H1 (cell line): ENCODE measurements around the gene MRPL32. TPM values are rescaled to one million over a fixed set of nuclear protein-coding genes. Genes with fewer than 3 reads are reported as not detected.
A peak's percentile ranks its signal among the peaks of the same experiment; 100 is the strongest.

ENCODE experiments used
- CTCF ChIA-PET: fragments of 300-600 bp; sonication (Branson Sonifier 250); formaldehyde crosslinking; loops from one replicate; lab custom pipeline; 2021; ENCODE audit not compliant: partially characterized antibody; lab: Charles Lee
- POLR2A ChIA-PET: fragments of 300-600 bp; sonication (Branson Sonifier 250); formaldehyde crosslinking; loops from one replicate; lab custom pipeline; 2021; ENCODE audit warnings: inconsistent platforms; ENCODE audit not compliant: partially characterized antibody; lab: Charles Lee
- DNase-seq, 2 experiments: peaks; one replicate each; pipeline versions ENCODE4 v3.0.0 to v3.0.0-alpha.2; 2010 to 2022; ENCODE audit warnings: low spot score in 2 of 2, low read depth in 1 of 2, mixed read lengths in 1 of 2
- FAIRE-seq: peaks from 2 replicates; lab custom pipeline; 2011; peaks lifted over from hg19 to GRCh38; lab: Jason Lieb, UNC
- H2AFZ ChIP-seq: 2 replicates; pipeline ENCODE4 v1.8.1; 2012; ENCODE audit warnings: low read length, inconsistent platforms
- H2AK5ac ChIP-seq: 2 replicates; pipeline ENCODE4 v1.6.1; 2013; ENCODE audit warnings: low read depth, low read length
- H2BK120ac ChIP-seq: replicated peaks from 2 replicates; pipeline ENCODE3; 2013; ENCODE audit warnings: low read depth, low read length, inconsistent platforms
- H2BK12ac ChIP-seq: 2 replicates; pipeline ENCODE4 v1.6.1; 2013; ENCODE audit warnings: low read depth, low read length
- H2BK15ac ChIP-seq: 2 replicates; pipeline ENCODE4 v1.6.1; 2013; ENCODE audit warnings: low read length
- H2BK20ac ChIP-seq: 2 replicates; pipeline ENCODE4 v1.6.1; 2013; ENCODE audit warnings: low read length
- H2BK5ac ChIP-seq: 2 replicates; pipeline ENCODE4 v1.6.1; 2013; ENCODE audit warnings: low read depth, low read length
- H3K14ac ChIP-seq: 2 replicates; pipeline ENCODE4 v1.6.1; 2013; ENCODE audit warnings: inconsistent platforms; ENCODE audit not compliant: insufficient read length
- H3K18ac ChIP-seq: 2 replicates; pipeline ENCODE4 v1.6.1; 2013; ENCODE audit warnings: low read length; ENCODE audit errors: extremely low read depth
- H3K23ac ChIP-seq: 2 replicates; pipeline ENCODE4 v1.6.1; 2013; ENCODE audit warnings: inconsistent platforms; ENCODE audit not compliant: insufficient read length
- H3K23me2 ChIP-seq: 2 replicates; pipeline ENCODE4 v1.6.1; 2013; ENCODE audit warnings: low read depth, low read length
- H3K27ac ChIP-seq: 2 replicates; pipeline ENCODE4 v1.6.1; 2011; ENCODE audit warnings: low read depth, low read length, inconsistent platforms
- H3K27me3 ChIP-seq, 4 experiments: replicated peaks in 1 of 4; 1 replicate in 1 of 4; 2 replicates in 3 of 4; pipeline versions ENCODE4 v1.6.1 to v1.8.1; 2011 to 2013; ENCODE audit warnings: low read length in 3 of 4, mild to moderate bottlenecking in 3 of 4, inconsistent platforms in 2 of 4, mixed read lengths in 2 of 4, moderate library complexity in 1 of 4; ENCODE audit not compliant: control insufficient read depth in 3 of 4, insufficient read depth in 3 of 4; ENCODE audit errors: extremely low read depth in 1 of 4
- H3K36me3 ChIP-seq, 4 experiments: 2 replicates each; pipeline versions ENCODE4 v1.6.1 to v1.8.1; 2011 to 2013; ENCODE audit warnings: mild to moderate bottlenecking in 4 of 4, low read length in 3 of 4, moderate library complexity in 2 of 4, control low read depth in 1 of 4, inconsistent platforms in 1 of 4; ENCODE audit not compliant: insufficient read depth in 4 of 4, control insufficient read depth in 2 of 4
- H3K4ac ChIP-seq: replicated peaks from 2 replicates; pipeline ENCODE3; 2013; ENCODE audit warnings: low read length, low read depth, mixed read lengths, inconsistent platforms; ENCODE audit not compliant: insufficient read length
- H3K4me1 ChIP-seq, 4 experiments: replicated peaks in 1 of 4; 1 replicate in 1 of 4; 2 replicates in 3 of 4; pipeline versions ENCODE4 v1.6.1 to v1.8.1; 2011 to 2013; ENCODE audit warnings: low read length in 3 of 4, inconsistent platforms in 2 of 4, mixed read lengths in 1 of 4; ENCODE audit not compliant: insufficient read depth in 4 of 4, control insufficient read depth in 3 of 4
- H3K4me2 ChIP-seq, 2 experiments: 2 replicates each; pipeline versions ENCODE4 v1.6.1 to v1.8.1; 2011 to 2013; ENCODE audit warnings: low read depth in 2 of 2, low read length in 2 of 2, control low read depth in 1 of 2, inconsistent platforms in 1 of 2, mild to moderate bottlenecking in 1 of 2; ENCODE audit not compliant: insufficient read depth in 1 of 2
- H3K4me3 ChIP-seq, 4 experiments: fragments of 200-600, 300-600 bp in 1 of 4; sonication (generic), shearing (Covaris generic), sonication (Bioruptor Twin) in 1 of 4; 2 replicates each; pipeline versions ENCODE4 v1.5.1 to v1.8.1; 2011 to 2016; ENCODE audit warnings: low read length in 4 of 4, low read depth in 3 of 4, control low read depth in 2 of 4, inconsistent platforms in 2 of 4, mild to moderate bottlenecking in 2 of 4, mixed read lengths in 1 of 4, moderate library complexity in 1 of 4; ENCODE audit not compliant: insufficient read depth in 2 of 4; ENCODE audit errors: extremely low read depth in 1 of 4
- H3K56ac ChIP-seq: replicated peaks from 2 replicates; pipeline ENCODE3; 2013; ENCODE audit warnings: low read depth, mild to moderate bottlenecking, mixed read lengths, low read length, inconsistent platforms; ENCODE audit not compliant: insufficient read length
- H3K79me1 ChIP-seq: 2 replicates; pipeline ENCODE4 v1.6.1; 2013; ENCODE audit warnings: low read depth, low read length, control low read depth
- H3K79me2 ChIP-seq, 2 experiments: 2 replicates each; pipeline versions ENCODE4 v1.6.1 to v1.8.1; 2012 to 2013; ENCODE audit warnings: low read length in 2 of 2, mild to moderate bottlenecking in 2 of 2, inconsistent platforms in 1 of 2; ENCODE audit not compliant: insufficient read depth in 2 of 2, control insufficient read depth in 1 of 2
- H3K9ac ChIP-seq, 4 experiments: replicated peaks in 1 of 4; 1 replicate in 1 of 4; 2 replicates in 3 of 4; pipeline versions ENCODE4 v1.6.1 to v1.8.1; 2011 to 2013; ENCODE audit warnings: low read depth in 3 of 4, low read length in 3 of 4, control low read depth in 2 of 4, mild to moderate bottlenecking in 2 of 4, moderate library complexity in 2 of 4, inconsistent platforms in 1 of 4; ENCODE audit errors: extremely low read depth in 1 of 4
- H3K9me3 ChIP-seq, 2 experiments: 2 replicates each; pipeline versions ENCODE4 v1.6.1 to v1.8.1; 2012 to 2013; ENCODE audit warnings: mild to moderate bottlenecking in 2 of 2, moderate library complexity in 2 of 2, control low read depth in 1 of 2, inconsistent platforms in 1 of 2, low read depth in 1 of 2, low read length in 1 of 2, mixed read lengths in 1 of 2; ENCODE audit not compliant: insufficient read depth in 2 of 2
- H4K20me1 ChIP-seq, 2 experiments: replicated peaks in 1 of 2; 2 replicates each; pipeline versions ENCODE3 to v1.8.1; 2011 to 2013; ENCODE audit warnings: inconsistent platforms in 2 of 2, low read length in 2 of 2, mild to moderate bottlenecking in 1 of 2; ENCODE audit not compliant: insufficient read depth in 2 of 2, control insufficient read depth in 1 of 2
- H4K5ac ChIP-seq: 2 replicates; pipeline ENCODE4 v1.6.1; 2013; ENCODE audit warnings: low read length, low read depth, mixed read lengths, inconsistent platforms; ENCODE audit not compliant: insufficient read length
- H4K8ac ChIP-seq: 2 replicates; pipeline ENCODE4 v1.8.0; 2013; ENCODE audit warnings: mild to moderate bottlenecking, moderate library complexity, low read length, inconsistent platforms; ENCODE audit not compliant: insufficient read depth; ENCODE audit errors: extremely low read depth
- H4K91ac ChIP-seq: replicated peaks from 2 replicates; pipeline ENCODE3; 2013; ENCODE audit warnings: low read length, mixed read lengths, inconsistent platforms; ENCODE audit not compliant: insufficient read length
- JUN ChIP-seq: IDR thresholded peaks from 2 replicates; pipeline ENCODE4 v1.6.1; 2011; ENCODE audit warnings: low read depth, mild to moderate bottlenecking, improper control_type of control experiment, low read length
- RAD21 ChIP-seq, 2 experiments: IDR thresholded peaks in 1 of 2; conservative IDR thresholded peaks in 1 of 2; 2 replicates each; pipeline ENCODE4 v1.6.1; 2011; ENCODE audit warnings: low read depth in 2 of 2, low read length in 2 of 2, improper control_type of control experiment in 1 of 2, inconsistent platforms in 1 of 2, mild to moderate bottlenecking in 1 of 2, moderate library complexity in 1 of 2
- WGBS, 2 experiments: shearing (Covaris generic) in 1 of 2; methylation state at CpG; one replicate each; pipeline versions ENCODE4 v1.1.6 to v1.1.7; 2013 to 2015; ENCODE audit warnings: low lambda C conversion rate in 2 of 2, mixed read lengths in 2 of 2, inconsistent platforms in 1 of 2, low coverage in 1 of 2, missing lambda C conversion rate in 1 of 2; ENCODE audit not compliant: insufficient replicate concordance in 2 of 2, insufficient coverage in 1 of 2, insufficient read length in 1 of 2; ENCODE audit errors: extremely low coverage in 1 of 2, missing lambda C conversion rate in 1 of 2; 5-methylcytosine and 5-hydroxymethylcytosine counted together
- polyA plus RNA-seq, 7 experiments: library from polyadenylated mRNA; depleted of rRNA in 3 of 7; stranded (reverse) in 5 of 7; unstranded in 2 of 7; fragments of >200 nt in 5 of 7; fragments of 200-250 nt in 2 of 7; gene quantifications; 1 replicate in 5 of 7; 2 replicates in 1 of 7; 4 replicates in 1 of 7; pipeline versions ENCODE4 v1.2.1 to v1.2.3, GENCODE V29; 2011 to 2013; ENCODE audit warnings: missing spikeins in 2 of 7, mixed read lengths in 2 of 7
- total RNA-seq: library from RNA; stranded (reverse); fragmentation: NEBNext Ultra II Directional; extraction: Animal tissue kit (Norgen Biotek cat#: 25700); gene quantifications from 2 replicates; pipeline ENCODE4 v1.2.1, GENCODE V29; 2021
- TF ChIP-seq, protein P1 (sequence below), 3 experiments: IDR thresholded peaks; 1 replicate in 2 of 3; 2 replicates in 1 of 3; pipeline versions ENCODE4 v1.5.1 to v1.6.1; 2011; ENCODE audit warnings: low read length in 3 of 3, mild to moderate bottlenecking in 3 of 3, inconsistent platforms in 2 of 3, low read depth in 1 of 3, moderate library complexity in 1 of 3; ENCODE audit not compliant: insufficient read depth in 1 of 3; ENCODE audit errors: control extremely low read depth in 1 of 3

MRPL32 gene
- total and polyA plus RNA-seq, 2 of the 8 experiments (the other 6 are each of a cell fraction or from before 2014, with no cell fraction given) = 50.9 to 97.2 TPM

DNA sequence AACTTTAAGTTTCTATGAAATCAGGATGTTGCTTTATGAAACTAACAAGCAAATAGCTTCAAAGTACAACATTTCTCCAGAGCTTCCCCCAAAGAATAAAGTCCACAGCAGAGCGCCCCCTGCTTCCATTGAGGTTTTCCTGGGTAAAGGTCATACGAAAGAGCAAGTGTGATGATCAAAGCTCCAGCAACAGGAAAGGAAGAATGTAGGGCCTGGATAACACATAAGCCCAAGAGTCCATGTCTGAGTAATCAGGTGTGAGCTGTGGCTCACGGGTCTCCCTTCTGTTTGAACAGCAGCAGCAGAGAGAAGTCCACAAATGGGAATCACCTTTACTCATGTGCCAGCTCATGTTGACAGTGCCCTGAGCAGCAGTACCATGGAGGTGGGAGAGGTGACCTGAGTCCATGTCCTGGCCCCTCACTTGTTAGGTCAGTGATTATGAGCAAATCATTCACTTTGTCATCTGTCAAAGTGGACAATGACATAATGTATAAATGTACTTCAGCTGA is 50.5 kb downstream of the MRPL32 start:
- Histone ChIP-seq H3K18ac (no peak overlapping the region), H4K8ac (no peak overlapping the region), H3K4me1 (no peaks in the 10 kb centered on the region), H3K56ac (no peak overlapping the region), H3K27ac (no peak overlapping the region), H3K23ac (no peak overlapping the region), H2AK5ac (no peak overlapping the region), H3K23me2 (no peaks in the 10 kb centered on the region), H3K79me1 (no peaks in the 10 kb centered on the region), H3K9ac (no peak overlapping the region), H2BK12ac (no peak overlapping the region), H2BK5ac (no peak overlapping the region), H3K79me2 (no peaks in the 10 kb centered on the region), H3K4me2 (no peak overlapping the region), H3K4me3 (no peak overlapping the region), H4K5ac (no peak overlapping the region), H4K20me1 (no peaks in the 10 kb centered on the region), H2BK120ac (no peak overlapping the region), H3K4ac (no peak overlapping the region), H2AFZ (no peak overlapping the region), H2BK15ac (no peak overlapping the region), H3K36me3 (no peaks in the 10 kb centered on the region), H3K14ac (no peak overlapping the region), H4K91ac (no peak overlapping the region), H2BK20ac (no peak overlapping the region), H3K27me3 (no peaks in the 10 kb centered on the region), H3K9me3 (no peaks in the 10 kb centered on the region; a peak in 1 of 4 replicates)
- no peak for DNase-seq
- FAIRE-seq = peak; percentile 48
- no peak for TF ChIP-seq JUN
- peak in 1 of 2 experiments; percentile 24; a peak in 1 of 4 replicates for TF ChIP-seq RAD21 (IDR thresholded peaks at IDR 0.05 in 1 of 2, conservative IDR thresholded peaks at IDR 0.05 in 1 of 2; ENCODE audit: low read depth in 2 of 2, low read length in 2 of 2)
- TF ChIP-seq, protein P1, sequence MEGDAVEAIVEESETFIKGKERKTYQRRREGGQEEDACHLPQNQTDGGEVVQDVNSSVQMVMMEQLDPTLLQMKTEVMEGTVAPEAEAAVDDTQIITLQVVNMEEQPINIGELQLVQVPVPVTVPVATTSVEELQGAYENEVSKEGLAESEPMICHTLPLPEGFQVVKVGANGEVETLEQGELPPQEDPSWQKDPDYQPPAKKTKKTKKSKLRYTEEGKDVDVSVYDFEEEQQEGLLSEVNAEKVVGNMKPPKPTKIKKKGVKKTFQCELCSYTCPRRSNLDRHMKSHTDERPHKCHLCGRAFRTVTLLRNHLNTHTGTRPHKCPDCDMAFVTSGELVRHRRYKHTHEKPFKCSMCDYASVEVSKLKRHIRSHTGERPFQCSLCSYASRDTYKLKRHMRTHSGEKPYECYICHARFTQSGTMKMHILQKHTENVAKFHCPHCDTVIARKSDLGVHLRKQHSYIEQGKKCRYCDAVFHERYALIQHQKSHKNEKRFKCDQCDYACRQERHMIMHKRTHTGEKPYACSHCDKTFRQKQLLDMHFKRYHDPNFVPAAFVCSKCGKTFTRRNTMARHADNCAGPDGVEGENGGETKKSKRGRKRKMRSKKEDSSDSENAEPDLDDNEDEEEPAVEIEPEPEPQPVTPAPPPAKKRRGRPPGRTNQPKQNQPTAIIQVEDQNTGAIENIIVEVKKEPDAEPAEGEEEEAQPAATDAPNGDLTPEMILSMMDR (IDR thresholded peaks at IDR 0.05; ENCODE audit: control extremely low read depth in 1 of 3, insufficient read depth in 1 of 3, low read depth in 1 of 3, low read length in 3 of 3) = peak in 2 of 3 experiments; percentile 13 to 47; a peak in 2 of 4 replicates
- CTCF ChIA-PET = interaction anchor here (0.6 to 3.8 kb wide), 12 partner anchors 10 to 1561 kb away, joined by 3 to 22 read pairs (median 3); no protein-coding TSS in a partner anchor
- POLR2A ChIA-PET = no interaction called here
- WGBS, 2 experiments = 68% methylated on average over 3 of the region's 3 CpGs; no CpG with 5 or more reads in 1 of the 2 experiments
